HL-60/S4 (cell line): Measurements from ENCODE around the gene PNPLA5.

ENCODE experiments used
- in situ Hi-C: fragments of 300-500 bp; cut with MboI; formaldehyde crosslinking; loops from 2 replicates; pipeline ENCODE4 v1.14.3; 2022; ENCODE audit warnings: low sequenced_read_pairs

PNPLA5 gene

DNA sequence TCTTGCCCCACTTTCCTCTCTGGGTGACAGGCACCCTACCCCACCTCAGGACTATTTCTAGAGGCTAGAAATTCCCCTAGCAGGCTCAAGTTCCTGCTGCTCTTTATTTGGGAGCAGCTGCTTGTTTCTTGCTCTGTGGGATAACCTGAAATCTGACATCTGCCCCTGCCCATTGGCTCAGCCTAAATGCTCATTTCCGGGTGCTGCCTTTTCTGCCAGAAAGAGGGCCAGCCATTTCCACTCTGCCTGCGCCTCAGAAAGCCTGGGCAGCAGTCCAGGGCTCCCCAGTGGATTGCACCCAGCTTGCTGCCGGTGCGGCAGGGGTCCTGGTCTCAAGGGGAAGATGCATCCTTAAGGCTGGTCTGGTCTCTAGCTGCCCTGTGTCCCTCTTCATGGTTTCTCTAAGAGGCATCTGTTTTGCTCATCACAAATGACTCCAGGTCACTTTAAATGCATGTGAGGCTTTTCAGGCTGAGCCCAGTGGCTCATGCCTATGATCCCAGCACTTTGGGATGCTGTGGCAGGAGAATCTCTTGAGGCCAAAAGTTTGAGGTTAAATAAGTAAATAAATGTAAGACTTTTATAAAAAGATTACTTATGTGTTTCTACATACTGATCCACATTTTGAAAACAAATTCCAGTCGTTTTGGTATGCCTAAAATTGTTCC is 10.3 kb upstream of the PNPLA5 start:
- in situ Hi-C loops = no loop called here

DNA sequence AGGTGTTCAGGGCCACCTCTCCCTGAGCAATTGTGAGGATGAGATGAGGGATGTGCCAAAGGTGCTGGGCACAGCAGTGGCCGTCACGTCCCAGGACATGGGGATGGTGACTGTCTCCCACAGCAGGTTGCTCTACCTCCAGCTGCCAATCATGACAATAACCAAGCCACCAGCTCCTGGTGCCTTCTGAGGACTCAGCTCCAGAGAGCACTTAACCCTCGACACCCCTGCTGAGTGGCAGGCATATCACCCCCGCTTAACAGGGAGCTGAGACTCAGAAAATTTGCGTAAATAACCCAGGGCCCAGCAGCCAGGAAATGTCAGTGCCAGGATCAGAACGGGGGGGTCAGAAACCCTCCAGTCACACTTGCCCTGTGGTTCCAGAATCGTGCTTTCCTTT is 8.4 kb upstream of the PNPLA5 start:
- in situ Hi-C loops = no loop called here

DNA sequence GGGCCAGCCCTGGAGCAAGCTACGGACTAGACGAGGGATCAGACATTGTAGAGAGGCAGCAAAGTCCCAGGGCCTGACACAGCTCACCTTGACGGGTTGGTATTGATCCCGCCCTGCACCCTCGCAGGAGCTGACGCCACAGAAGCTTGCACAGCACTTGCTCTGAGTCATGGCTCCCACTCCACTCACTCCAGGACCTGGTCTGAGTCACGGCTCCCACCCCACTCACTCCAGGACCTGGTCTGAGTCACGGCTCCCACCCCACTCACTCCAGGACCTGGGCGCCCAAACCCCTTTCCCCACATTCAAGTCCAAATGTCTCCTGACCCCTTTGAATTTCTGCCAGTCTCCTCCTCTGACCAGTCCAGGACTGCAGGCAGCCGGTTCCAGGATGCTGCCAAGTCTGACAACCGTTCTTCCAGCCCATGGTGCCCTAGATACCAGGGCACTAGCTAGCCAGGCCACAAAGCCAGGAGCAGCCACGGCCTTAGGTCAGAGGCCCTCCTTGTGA is 6.0 kb upstream of the PNPLA5 start:
- in situ Hi-C loops = no loop called here

DNA sequence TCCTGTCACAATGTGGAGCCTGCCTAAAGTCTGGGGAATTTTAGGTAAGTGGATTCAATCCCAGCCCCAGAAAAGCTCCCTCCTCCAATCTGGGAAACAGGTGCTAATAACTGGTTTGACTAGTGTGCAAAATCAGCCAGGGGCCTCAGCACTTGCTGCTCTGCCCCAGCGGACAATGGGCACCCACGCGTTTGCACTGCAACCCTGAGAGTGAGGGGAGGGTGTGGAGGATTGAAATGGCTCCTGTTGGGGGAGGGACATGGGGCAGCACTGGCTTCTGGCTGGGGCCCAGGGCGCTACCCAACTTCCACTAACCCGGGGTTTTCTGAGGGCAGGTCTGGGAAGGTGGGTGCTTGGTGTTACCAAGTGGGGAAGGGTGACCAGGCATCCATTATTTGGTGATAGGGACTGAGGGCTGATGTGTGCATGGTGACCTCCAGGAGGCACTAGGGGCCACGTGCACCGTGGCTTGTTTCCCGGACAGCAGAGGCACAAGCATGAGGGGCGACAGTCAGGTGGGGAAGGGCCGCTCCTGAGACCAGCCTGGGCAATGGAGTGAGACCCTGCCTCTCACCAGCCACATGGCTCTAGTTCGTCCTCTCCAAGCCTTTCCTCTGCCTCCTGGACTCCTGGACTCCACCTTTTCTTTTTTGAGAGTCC is 4.3 kb upstream of the PNPLA5 start:
- in situ Hi-C loops = no loop called here

DNA sequence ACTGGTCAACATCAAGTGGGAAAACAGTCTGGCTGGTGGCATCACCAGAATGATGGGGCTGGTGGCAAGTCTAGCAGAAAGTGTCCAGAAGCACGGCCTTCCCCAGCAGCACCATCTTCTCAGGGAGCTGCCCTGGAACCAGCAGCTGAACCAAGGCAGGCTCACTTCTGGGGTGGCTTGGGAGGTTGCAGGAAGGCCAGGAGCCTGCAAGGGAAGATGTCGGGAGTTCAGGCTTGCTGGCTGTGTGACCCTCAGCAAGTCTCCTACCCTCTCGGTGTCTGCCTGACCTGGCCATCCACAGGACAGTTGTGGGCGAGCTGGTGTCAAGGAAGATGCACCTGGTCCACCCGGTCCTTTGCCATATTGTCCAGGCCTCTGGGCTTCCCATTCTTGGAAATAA is 2.3 kb upstream of the PNPLA5 start:
- in situ Hi-C loops = no loop called here

DNA sequence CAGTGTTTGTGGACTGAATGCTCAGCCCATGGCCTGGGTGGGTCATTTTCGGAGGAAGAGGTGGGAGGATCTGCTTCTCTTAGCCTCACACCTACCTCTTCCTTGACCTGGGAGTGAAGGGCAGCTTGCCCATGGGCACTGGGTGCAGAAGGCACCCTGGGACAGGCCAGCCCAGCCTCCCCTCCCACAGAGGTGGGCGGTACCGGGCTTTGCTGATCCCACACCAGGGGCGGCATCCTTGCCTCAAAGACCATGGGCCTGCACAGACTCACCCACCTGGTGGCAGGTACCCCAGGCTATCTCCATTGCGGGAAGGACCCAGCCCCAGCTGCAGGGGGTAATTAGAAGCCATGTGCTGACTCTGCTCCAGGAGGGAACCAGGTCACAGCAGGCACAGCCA is 1.5 kb upstream of the PNPLA5 start:
- in situ Hi-C loops = no loop called here

DNA sequence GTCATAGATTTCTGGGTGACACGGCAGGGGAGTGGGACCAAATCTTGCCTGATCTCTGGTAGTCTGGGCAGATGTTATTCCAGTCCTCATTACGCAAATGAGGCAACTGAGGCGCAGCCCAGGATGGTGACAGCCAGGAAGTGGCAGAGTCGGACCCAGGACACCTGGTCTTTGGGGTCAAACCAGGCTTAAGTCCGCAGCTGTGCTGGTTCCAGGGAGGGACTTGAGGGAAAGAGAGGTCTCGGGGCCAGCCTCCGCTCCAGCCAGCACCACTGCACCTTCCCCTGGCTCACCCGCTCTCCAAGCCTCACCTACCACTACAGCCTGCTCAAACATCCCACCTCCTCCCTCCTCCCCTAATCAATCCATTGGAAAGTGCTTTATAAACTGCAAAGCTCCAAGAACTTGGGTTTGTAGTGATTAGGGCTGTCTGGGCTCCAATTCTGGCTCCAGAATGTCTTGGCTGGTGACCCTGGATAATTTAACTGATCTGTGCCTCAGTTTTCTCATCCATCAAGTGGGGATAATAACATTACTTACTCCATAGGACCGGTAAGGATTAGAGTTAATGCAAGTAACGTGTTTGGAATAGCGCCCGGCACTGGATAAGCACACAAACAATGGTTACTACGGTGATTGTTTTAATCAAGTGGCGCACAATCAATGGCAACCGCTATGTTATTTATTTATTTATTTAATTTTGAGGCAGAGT is 526 bp upstream of the PNPLA5 start:
- in situ Hi-C loops = no loop called here

DNA sequence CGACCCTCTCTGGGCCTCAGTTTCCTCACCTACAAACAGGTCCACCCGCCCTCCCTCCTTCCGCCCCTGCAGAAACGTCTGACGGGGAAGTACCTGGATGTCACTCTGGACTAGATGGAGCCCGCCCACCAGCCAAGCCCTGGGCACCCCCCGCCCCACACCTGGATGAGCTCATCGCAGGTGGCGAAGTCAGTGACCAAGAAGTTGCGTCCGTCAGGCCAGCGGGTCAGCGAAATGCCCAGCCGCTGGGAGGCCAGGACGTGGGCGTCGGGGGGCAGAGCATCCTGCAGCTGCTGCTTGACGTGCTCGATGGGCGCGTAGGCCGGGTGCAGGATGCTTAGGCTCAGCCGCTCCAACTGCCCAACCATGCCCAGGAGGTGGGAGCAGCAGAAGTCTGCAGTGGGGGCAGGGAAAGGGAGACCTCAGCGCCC is 897 bp downstream of the PNPLA5 start:
- in situ Hi-C loops = no loop called here

DNA sequence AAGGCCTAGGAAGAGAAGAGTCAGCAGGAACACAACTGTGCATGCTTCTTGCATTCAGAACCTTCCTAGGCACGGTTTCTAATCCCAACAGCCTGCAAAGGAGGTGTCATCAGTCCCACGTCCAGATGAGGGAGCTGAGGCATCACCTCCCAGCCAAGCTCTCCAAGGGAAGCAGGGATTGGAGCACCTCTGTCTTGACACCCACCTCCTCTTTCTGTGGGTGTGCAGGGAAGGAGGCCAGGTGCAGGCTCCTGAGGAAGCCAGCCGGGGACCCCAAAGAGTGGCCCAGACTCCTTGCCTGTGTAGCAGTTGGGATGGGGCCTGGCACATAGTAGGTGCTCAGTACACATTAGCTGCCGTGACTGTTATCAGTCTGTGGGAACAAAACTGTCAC is 2.0 kb downstream of the PNPLA5 start:
- in situ Hi-C loops = no loop called here

DNA sequence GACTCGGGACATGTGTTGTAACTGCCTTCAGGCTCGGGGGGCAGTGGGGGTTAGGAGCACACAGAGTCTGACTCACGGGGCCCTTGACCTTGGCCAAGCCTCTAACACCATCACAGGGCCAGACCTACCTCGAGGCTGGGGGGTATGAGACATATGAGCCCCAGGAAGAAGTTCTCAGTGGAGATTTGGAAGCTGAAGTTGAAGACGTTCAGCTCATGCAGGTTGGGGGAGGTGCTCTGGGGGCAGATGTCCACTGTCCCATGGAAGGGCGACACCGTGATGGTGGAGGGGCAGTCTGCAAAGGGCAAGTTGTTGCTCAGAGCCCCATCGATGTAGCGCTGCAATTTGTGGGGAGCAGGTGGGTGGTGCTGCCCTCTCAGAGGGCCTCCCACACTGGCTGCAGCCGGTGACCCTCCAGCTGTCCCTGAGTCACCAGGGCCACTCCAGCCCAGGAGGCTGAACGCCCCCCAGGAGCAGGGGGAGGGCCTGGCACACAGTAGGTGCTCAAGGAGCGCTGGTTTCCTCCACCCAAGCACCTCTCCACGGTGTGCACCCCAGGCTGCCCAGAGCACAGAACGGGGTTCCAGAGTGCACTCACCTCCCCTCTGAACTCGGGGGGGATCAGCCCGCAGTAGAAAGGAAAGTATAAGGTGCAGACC is 2.5 kb downstream of the PNPLA5 start:
- in situ Hi-C loops = no loop called here

DNA sequence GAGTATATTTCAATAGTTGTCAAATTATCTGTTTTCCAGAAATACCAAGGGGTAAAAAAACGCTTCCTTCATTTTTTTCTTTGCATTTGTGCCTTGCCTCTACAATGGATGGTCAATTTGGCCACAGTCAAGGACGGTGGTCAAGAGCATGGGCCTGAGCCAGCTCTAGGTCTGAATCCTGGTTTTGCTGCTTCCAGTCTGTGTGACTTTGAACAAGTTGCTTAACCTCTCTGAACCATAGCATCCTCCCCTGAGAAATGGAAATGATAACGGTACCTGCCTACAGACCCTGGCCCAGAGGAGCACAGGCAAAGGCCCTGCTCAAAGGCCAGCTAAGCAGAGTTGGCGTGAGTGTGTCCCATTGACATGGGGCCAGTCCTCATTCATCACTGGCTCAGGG is 3.1 kb downstream of the PNPLA5 start:
- in situ Hi-C loops = no loop called here

DNA sequence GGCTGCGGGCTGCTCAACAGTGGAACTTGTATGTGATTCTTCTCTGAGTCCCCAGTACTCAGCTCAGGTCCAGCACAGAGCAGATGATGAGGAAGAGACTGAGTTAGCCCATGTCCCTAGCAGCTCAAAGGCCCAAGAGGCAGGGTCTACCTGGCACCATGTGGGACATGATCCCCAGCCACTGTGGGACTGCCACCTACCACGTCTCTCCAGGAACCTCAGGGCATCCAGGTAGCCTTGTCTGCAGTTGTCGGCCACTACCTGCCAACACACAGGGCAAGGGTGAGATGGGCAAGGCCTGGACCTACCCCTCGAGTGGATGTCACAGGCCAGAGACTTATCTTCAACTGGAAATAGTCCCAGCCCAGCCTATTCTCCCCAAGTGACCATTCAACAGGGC is 4.4 kb downstream of the PNPLA5 start:
- in situ Hi-C loops = no loop called here

DNA sequence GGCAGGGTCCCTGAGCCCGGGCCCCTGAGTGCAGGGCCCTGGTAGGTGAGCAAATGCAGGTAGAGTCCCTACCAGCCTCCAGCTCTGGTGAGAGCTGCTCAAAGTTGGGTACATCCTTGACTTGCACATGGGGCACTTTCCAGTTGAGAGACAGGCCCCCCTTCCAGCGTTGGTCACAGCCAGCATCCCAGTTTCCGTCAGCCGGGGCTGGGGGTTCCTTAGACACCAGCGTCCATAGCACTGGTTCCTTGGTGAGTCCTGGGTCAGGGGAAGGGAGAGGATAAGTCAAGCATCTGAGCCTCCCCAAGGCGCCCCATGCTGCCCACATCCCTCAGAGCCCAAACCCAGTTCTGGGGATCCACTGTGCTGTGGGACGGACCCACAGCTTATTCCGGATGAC is 5.6 kb downstream of the PNPLA5 start:
- in situ Hi-C loops = no loop called here

DNA sequence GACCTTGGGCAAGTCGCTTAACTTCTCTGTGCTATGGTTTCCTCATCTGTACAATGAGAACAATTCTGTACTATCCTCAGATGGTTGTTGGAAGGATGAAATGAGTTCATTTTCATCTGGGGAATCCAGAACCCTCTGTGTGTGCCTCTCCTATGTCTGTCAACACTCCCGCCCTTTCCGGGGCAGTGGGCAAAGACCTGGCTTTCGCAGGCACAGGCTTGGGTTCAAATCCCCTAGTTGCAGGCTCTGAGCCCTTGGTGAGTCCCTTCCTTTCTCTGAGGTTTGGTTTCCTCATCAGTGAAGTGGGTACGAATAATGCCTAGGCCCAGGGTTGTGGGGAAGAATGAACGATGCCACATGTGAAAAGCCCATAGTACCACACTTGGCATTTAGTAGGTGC is 6.0 kb downstream of the PNPLA5 start:
- in situ Hi-C loops = no loop called here

DNA sequence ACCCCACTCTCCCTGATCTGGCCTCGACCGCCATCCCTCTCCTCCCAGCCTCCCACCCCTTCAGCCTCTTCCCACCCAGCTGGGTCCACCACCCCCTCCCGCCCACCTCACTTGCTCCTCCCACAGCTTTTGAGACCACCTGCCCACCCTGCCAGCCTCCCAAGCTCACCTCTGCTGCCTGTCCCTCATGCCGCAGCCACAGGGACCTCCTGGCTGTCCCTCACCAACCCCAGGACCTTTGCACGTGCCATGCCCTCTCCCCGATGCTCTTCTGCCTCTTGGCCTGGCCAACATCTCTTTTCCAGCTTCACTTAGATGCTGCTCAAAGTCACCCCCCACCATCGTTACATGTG is 6.5 kb downstream of the PNPLA5 start:
- in situ Hi-C loops = no loop called here

DNA sequence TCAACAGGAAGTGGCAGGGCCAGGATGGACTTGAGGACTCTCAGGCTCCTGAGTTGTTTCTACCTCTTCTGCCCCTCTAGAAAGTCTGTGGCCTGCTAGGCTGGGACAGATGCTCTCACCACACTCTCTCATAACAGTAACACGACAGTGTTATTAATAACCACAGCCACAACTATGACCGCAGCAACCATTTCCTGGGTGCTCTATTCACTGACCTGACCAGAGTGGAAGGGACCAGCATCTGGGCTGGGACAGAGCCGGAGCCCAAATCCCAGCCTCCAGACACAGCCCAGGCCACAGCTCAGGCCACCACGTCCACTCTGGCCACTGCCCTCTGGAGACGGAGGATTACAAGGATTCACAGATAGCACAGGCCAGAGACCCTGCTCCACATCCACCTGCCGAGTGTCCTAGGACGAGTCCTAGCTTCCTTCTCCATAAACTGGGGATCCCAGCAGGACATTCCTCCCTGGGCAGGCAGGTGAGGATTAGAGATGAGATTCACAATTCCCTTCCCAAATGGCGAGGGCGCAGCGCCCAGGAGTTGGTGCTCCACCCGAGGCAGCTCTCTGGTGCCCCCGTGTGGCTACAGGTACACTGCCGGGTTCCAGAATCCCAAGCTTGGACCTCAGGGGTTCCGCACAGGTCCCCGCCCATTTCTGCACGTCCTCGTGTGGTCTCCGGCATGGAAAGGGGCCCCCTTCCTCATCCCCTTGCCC is 7.1 kb downstream of the PNPLA5 start:
- in situ Hi-C loops = no loop called here

DNA sequence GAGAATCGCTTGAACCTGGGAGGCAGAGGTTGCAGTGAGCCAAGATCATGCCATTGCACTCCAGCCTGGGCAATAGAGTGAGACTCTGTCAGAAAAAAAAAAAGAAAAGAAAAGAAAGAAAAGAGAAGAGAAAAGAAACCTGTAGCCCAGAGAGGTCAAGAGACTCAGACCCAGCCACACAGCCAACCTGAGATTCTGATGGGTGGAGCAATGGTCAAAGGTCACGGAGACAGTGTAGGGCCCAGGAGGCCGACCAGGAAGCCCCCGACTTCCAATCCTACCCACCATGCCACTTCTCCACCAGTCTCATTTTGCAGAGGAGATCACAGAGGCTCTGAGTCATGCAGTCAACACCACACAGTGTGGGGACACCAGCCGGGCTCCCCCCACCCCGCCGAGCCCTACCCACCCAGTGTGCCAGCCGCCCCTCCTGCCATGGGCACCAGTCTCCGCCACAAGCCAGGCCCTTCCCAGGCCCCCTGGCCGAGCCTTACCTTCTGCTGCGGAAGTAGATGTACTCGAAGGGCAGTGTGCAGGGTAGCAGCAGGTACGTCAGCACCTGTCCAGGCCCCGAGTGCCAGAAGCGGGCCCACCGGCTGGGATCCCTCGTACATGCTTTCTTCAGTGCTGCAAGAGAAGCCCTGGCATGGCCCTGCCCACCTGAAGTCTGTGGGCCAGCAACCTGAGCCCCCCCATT is 7.9 kb downstream of the PNPLA5 start:
- in situ Hi-C loops = no loop called here

DNA sequence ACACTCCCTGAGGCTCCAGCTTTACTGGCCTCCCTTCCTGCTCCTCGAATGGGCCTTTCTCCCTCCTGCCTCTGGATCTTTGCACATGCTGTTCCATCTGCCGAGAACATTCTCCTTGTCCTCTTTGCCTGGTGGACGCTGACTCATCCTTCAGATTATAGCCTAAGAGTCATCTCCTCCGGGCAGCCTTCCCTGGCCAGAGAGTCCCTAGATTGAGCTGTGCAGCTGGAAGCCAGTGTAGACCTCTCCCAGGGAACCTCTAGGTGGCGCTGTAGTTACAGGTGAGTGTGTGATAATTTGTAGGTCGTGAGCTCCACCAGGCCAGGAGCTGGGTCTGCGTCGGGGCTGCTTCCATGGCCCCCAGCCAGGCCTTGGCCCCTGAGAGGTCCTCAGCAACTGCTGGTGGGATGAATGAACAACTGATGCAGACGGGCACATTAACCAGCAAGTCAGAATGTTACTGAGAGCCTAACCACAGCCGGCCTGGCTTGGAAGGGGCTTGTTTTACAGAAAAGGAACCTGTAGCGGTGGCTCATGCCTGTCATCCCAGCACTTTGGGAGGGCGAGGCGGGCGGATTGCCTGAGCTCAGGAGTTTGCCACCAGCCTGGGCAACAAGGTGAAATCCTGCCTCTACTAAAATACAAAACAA is 8.7 kb downstream of the PNPLA5 start:
- in situ Hi-C loops = no loop called here

DNA sequence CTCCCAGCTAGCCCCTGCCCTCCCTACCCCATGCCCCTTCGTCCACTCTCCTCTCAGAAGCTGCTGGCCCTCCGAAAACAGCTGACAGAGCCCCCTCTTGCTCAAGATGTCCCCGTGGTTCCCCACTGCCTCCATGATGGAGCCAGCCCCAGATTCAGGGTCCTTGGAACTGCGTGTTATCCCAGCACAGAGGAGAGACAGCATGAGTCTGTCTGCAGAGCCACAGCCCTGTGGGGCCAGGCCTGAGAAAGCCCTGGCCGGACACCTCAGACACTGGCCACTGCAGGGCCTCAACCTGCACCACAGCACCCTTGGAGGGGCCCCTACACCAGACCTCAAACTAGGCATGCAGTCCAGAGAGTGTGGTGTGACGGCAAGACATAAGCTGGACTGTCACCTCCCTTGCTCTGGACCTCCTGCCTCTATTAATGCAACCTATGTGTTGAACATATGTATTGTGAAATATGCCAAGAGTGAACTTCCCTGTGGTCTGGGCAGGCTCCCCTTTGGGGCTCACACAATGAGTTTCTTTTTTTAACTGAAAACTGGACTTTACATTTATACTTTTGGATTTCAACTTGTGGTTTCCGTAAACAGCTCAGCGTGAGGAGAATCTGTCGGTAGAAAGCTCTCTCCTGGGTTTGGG is 9.6 kb downstream of the PNPLA5 start:
- in situ Hi-C loops = no loop called here
